GM11168 (cell line): ENCODE measurements around the gene SGPP2.
"Not testable (repeated sequence)": the region's sequence is repeated elsewhere in the genome, so short reads cannot be mapped to it uniquely, and the experiment has no call there.

Experiments used
- in situ Hi-C: fragments of 300-500 bp; cut with MboI; formaldehyde crosslinking; loops from one replicate; pipeline ENCODE4 v1.12.0; 2022; ENCODE audit warnings: low sequenced_read_pairs; ENCODE audit not compliant: unreplicated experiment

The SGPP2 gene

GRCh38 chr2:222424276-222424728 is at the start of gene SGPP2:
TSS of gene SGPP2 (plus strand) at chr2:222424543. CDS start at chr2:222424603, 60 bp downstream.
- in situ Hi-C loops, result loop anchor here (10.0 kb wide), 1 partner anchor 100 kb away; a partner anchor contains a TSS

GRCh38 chr2:222375798-222376197 is 48.5 kb upstream of the SGPP2 start:
- in situ Hi-C loops, result no loop called here

- in situ Hi-C loops, result no loop called here
Measured at GRCh38 chr2:222380456-222380855, 43.9 kb upstream of the SGPP2 start.

- in situ Hi-C loops, result no loop called here
Measured at GRCh38 chr2:222381566-222381965, 42.8 kb upstream of the SGPP2 start.

- in situ Hi-C loops, result no loop called here
Measured at GRCh38 chr2:222383255-222383654, 41.1 kb upstream of the SGPP2 start.

GRCh38 chr2:222391743-222392285 is 32.5 kb upstream of the SGPP2 start:
- in situ Hi-C loops, result no loop called here

GRCh38 chr2:222393733-222394267 is 30.5 kb upstream of the SGPP2 start:
- in situ Hi-C loops, result no loop called here

- in situ Hi-C loops, result no loop called here
Measured at GRCh38 chr2:222398446-222398885, 25.9 kb upstream of the SGPP2 start.

GRCh38 chr2:222399038-222399783 is 25.1 kb upstream of the SGPP2 start:
- in situ Hi-C loops, result no loop called here

- in situ Hi-C loops, result no loop called here
Measured at GRCh38 chr2:222404151-222404905, 20.0 kb upstream of the SGPP2 start.

- in situ Hi-C loops, result no loop called here
Measured at GRCh38 chr2:222408684-222409083, 15.7 kb upstream of the SGPP2 start.

GRCh38 chr2:222410534-222410933 is 13.8 kb upstream of the SGPP2 start:
- in situ Hi-C loops, result no loop called here

- in situ Hi-C loops, result not testable (repeated sequence)
Measured at GRCh38 chr2:222412334-222412733, 12.0 kb upstream of the SGPP2 start.

- in situ Hi-C loops, result no loop called here
Measured at GRCh38 chr2:222413295-222413911, 10.9 kb upstream of the SGPP2 start.

GRCh38 chr2:222418739-222419138 is 5.6 kb upstream of the SGPP2 start:
- in situ Hi-C loops, result no loop called here

GRCh38 chr2:222420508-222420907 is 3.8 kb upstream of the SGPP2 start:
- in situ Hi-C loops, result loop anchor here (10.0 kb wide), 1 partner anchor 96 kb away; a partner anchor contains a TSS

- in situ Hi-C loops, result loop anchor here (10.0 kb wide), 1 partner anchor 97 kb away; a partner anchor contains a TSS
Measured at GRCh38 chr2:222421626-222422025, 2.7 kb upstream of the SGPP2 start.

- in situ Hi-C loops, result loop anchor here (10.0 kb wide), 1 partner anchor 98 kb away; a partner anchor contains a TSS
Measured at GRCh38 chr2:222423186-222423585, 1.2 kb upstream of the SGPP2 start.

- in situ Hi-C loops, result loop anchor here (10.0 kb wide), 1 partner anchor 99 kb away; a partner anchor contains a TSS
Measured at GRCh38 chr2:222423632-222424275, 589 bp upstream of the SGPP2 start.
